SK-N-SH treated with all-trans-retinoic acid at 6 μM for 48 hours (cell line): ENCODE data around the gene TMPRSS4.

Experiments
- ATAC-seq: fragments of 200-7000 bp; cut with Tn5 transposase; 3 replicates; pipeline ENCODE4 v1.9.1; 2020; ENCODE audit warnings: mild to moderate bottlenecking, moderate library complexity
- ARNTL ChIP-seq: fragments of 450-650 bp; formaldehyde crosslinking; IDR thresholded peaks from 2 replicates; pipeline ENCODE4 v1.5.0; 2020; ENCODE audit warnings: low read depth, mild to moderate bottlenecking, moderate library complexity, borderline replicate concordance
- BACH2 ChIP-seq: fragments of 250-450 bp; sonication (Bioruptor Pico); IDR thresholded peaks from 2 replicates; pipeline ENCODE4 v1.9.0; 2021; ENCODE audit warnings: mild to moderate bottlenecking, borderline replicate concordance
- CSDC2 ChIP-seq: fragments of 250-450 bp; sonication (Bioruptor Pico); IDR thresholded peaks from 2 replicates; pipeline ENCODE4 v1.5.0; 2020; ENCODE audit warnings: mild to moderate bottlenecking, moderate library complexity
- CSRNP3 ChIP-seq: fragments of 250-450 bp; sonication (Bioruptor Pico); IDR thresholded peaks from 2 replicates; pipeline ENCODE4 v1.5.1; 2021; ENCODE audit warnings: mild to moderate bottlenecking, moderate library complexity
- ESRRG ChIP-seq: fragments of 250-450 bp; sonication (Bioruptor Pico); IDR thresholded peaks from 2 replicates; pipeline ENCODE4 v1.6.1; 2021; ENCODE audit warnings: mild to moderate bottlenecking
- GLIS3 ChIP-seq: fragments of 250-450 bp; sonication (Bioruptor Pico); IDR thresholded peaks from 2 replicates; pipeline ENCODE4 v1.5.0; 2020; ENCODE audit warnings: mild to moderate bottlenecking, moderate library complexity
- ISL1 ChIP-seq: fragments of 250-450 bp; sonication (Bioruptor Pico); IDR thresholded peaks from 2 replicates; pipeline ENCODE4 v2.1.2; 2022; ENCODE audit warnings: mild to moderate bottlenecking, moderate library complexity
- OSR1 ChIP-seq: fragments of 250-450 bp; sonication (Bioruptor Pico); IDR thresholded peaks from 2 replicates; pipeline ENCODE4 v1.8.0; 2022; ENCODE audit warnings: moderate library complexity, mild to moderate bottlenecking, inconsistent platforms
- POU6F1 ChIP-seq: fragments of 250-450 bp; sonication (Bioruptor Pico); IDR thresholded peaks from 2 replicates; pipeline ENCODE4 v1.8.0; 2021; ENCODE audit warnings: low read depth, mild to moderate bottlenecking, moderate library complexity, borderline replicate concordance
- PPARA ChIP-seq: fragments of 250-450 bp; sonication (Bioruptor Pico); IDR thresholded peaks from 2 replicates; pipeline ENCODE4 v1.5.0; 2020; ENCODE audit warnings: mild to moderate bottlenecking, borderline replicate concordance
- RARB ChIP-seq: fragments of 250-450 bp; sonication (Bioruptor Pico); IDR thresholded peaks from 2 replicates; pipeline ENCODE4 v1.8.0; 2021; ENCODE audit warnings: mild to moderate bottlenecking, moderate library complexity
- TCF4 ChIP-seq: fragments of 250-450 bp; sonication (Bioruptor Pico); IDR thresholded peaks from 2 replicates; pipeline ENCODE4 v1.8.0; 2021; ENCODE audit warnings: mild to moderate bottlenecking, moderate library complexity, borderline replicate concordance
- TOX ChIP-seq: fragments of 250-450 bp; sonication (Bioruptor Pico); IDR thresholded peaks from 2 replicates; pipeline ENCODE4 v1.8.0; 2021; ENCODE audit warnings: mild to moderate bottlenecking, moderate library complexity, borderline replicate concordance
- ZC3H10 ChIP-seq: fragments of 250-450 bp; sonication (Bioruptor Pico); IDR thresholded peaks from 2 replicates; pipeline ENCODE4 v1.5.1; 2021; ENCODE audit warnings: mild to moderate bottlenecking, moderate library complexity
- ZFP3 ChIP-seq: fragments of 250-450 bp; sonication (Bioruptor Pico); IDR thresholded peaks from 2 replicates; pipeline ENCODE4 v1.5.0; 2020; ENCODE audit warnings: mild to moderate bottlenecking, moderate library complexity
- ZFP30 ChIP-seq: fragments of 450-650 bp; formaldehyde crosslinking; IDR thresholded peaks from 2 replicates; pipeline ENCODE4 v1.5.0; 2022; ENCODE audit warnings: mild to moderate bottlenecking, moderate library complexity
- ZNF70 ChIP-seq: fragments of 450-650 bp; formaldehyde crosslinking; IDR thresholded peaks from 2 replicates; pipeline ENCODE4 v1.5.0; 2020; ENCODE audit warnings: mild to moderate bottlenecking, moderate library complexity
- ZNF8 ChIP-seq: fragments of 450-650 bp; formaldehyde crosslinking; IDR thresholded peaks from 2 replicates; pipeline ENCODE4 v1.5.0; 2020; ENCODE audit warnings: mild to moderate bottlenecking, moderate library complexity
- TF ChIP-seq, protein P1 (sequence below): fragments of 250-450 bp; sonication (Bioruptor Pico); IDR thresholded peaks from 2 replicates; pipeline ENCODE4 v1.8.0; 2020; ENCODE audit warnings: mild to moderate bottlenecking, moderate library complexity, borderline replicate concordance
- TF ChIP-seq, protein P2 (sequence below): fragments of 250-450 bp; sonication (Bioruptor Pico); IDR thresholded peaks from 2 replicates; pipeline ENCODE4 v1.5.0; 2020; ENCODE audit warnings: mild to moderate bottlenecking, moderate library complexity

The TMPRSS4 gene

DNA sequence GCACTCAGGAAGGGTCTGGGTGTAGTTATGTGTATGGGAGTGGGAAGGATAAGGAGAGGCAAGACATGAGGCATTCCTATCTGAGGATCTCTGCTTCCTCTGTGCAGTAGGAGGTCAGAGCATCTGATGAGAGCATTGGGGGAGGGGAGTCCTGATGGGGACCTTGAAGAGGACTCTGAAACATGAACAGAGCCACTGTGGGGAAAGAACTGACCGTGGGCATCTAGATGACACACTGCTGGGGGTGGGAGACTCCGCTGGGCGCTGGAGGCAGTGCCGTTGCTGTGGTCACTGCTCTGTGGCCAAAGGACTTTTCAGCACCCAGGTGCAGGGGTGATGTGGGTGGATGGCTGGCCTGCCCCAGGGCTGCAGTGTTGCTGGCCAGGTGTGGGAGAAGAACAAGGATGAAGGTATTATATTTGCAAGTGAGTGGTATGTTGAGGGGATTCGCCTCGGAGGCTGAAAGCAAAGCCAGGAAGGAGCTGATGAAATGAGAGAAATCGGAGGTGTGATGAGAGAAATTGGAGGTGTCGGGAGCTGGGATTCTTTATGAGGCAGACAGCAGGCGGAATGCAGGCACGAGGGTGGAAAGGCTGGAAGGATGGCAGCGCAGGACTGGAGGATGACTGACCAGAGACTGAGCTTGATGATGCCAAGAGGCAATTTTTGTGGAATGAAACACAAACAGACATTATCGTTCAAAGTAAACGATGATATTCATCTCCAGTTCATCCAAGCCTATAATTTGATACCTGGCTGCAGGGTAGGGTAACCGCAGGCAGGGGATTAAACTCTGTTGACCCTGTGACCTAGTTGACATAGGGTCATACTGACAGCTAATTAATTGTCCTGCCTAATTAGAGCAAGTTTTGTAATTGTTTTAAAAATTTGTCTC, 19.4 kb upstream of the TMPRSS4 start:
- ATAC-seq = no peak
- TF ChIP-seq ZNF70 (CRISPR knock-in tag) = no peak
- no peak for TF ChIP-seq CSRNP3
- TF ChIP-seq PPARA (CRISPR knock-in tag) = no peak
- no peak for TF ChIP-seq TOX
- TF ChIP-seq CSDC2 (CRISPR knock-in tag) = no peak
- TF ChIP-seq ZC3H10 = no peak
- TF ChIP-seq, protein P1, sequence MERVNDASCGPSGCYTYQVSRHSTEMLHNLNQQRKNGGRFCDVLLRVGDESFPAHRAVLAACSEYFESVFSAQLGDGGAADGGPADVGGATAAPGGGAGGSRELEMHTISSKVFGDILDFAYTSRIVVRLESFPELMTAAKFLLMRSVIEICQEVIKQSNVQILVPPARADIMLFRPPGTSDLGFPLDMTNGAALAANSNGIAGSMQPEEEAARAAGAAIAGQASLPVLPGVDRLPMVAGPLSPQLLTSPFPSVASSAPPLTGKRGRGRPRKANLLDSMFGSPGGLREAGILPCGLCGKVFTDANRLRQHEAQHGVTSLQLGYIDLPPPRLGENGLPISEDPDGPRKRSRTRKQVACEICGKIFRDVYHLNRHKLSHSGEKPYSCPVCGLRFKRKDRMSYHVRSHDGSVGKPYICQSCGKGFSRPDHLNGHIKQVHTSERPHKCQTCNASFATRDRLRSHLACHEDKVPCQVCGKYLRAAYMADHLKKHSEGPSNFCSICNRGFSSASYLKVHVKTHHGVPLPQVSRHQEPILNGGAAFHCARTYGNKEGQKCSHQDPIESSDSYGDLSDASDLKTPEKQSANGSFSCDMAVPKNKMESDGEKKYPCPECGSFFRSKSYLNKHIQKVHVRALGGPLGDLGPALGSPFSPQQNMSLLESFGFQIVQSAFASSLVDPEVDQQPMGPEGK (CRISPR knock-in tag) = no peak

- no peak for ATAC-seq
- no peak for TF ChIP-seq ZNF70 (CRISPR knock-in tag)
- TF ChIP-seq PPARA (CRISPR knock-in tag) = no peak
- no peak for TF ChIP-seq BACH2 (CRISPR knock-in tag)
- TF ChIP-seq, protein P2, sequence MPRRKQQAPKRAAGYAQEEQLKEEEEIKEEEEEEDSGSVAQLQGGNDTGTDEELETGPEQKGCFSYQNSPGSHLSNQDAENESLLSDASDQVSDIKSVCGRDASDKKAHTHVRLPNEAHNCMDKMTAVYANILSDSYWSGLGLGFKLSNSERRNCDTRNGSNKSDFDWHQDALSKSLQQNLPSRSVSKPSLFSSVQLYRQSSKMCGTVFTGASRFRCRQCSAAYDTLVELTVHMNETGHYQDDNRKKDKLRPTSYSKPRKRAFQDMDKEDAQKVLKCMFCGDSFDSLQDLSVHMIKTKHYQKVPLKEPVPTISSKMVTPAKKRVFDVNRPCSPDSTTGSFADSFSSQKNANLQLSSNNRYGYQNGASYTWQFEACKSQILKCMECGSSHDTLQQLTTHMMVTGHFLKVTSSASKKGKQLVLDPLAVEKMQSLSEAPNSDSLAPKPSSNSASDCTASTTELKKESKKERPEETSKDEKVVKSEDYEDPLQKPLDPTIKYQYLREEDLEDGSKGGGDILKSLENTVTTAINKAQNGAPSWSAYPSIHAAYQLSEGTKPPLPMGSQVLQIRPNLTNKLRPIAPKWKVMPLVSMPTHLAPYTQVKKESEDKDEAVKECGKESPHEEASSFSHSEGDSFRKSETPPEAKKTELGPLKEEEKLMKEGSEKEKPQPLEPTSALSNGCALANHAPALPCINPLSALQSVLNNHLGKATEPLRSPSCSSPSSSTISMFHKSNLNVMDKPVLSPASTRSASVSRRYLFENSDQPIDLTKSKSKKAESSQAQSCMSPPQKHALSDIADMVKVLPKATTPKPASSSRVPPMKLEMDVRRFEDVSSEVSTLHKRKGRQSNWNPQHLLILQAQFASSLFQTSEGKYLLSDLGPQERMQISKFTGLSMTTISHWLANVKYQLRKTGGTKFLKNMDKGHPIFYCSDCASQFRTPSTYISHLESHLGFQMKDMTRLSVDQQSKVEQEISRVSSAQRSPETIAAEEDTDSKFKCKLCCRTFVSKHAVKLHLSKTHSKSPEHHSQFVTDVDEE = no peak
- TF ChIP-seq CSRNP3 = no peak
- no peak for TF ChIP-seq ESRRG (CRISPR knock-in tag)
- no peak for TF ChIP-seq ARNTL (CRISPR knock-in tag)
- TF ChIP-seq CSDC2 (CRISPR knock-in tag) = no peak
- no peak for TF ChIP-seq ZNF8
- no peak for TF ChIP-seq GLIS3 (CRISPR knock-in tag)
- no peak for TF ChIP-seq ISL1 (CRISPR knock-in tag)
Observed at GRCh38 chr11:118058311-118059245, 18.3 kb upstream of the TMPRSS4 start.

- no peak for ATAC-seq
Observed at GRCh38 chr11:118059246-118059940, 17.5 kb upstream of the TMPRSS4 start.

More at GRCh38 chr11:118059246-118059940, 17.5 kb upstream of the TMPRSS4 start:
- no peak for TF ChIP-seq POU6F1
- no peak for TF ChIP-seq ZC3H10
- no peak for TF ChIP-seq PPARA (CRISPR knock-in tag)
- TF ChIP-seq, protein P2 = no peak
- no peak for TF ChIP-seq OSR1 (CRISPR knock-in tag)
- TF ChIP-seq ZFP30 (CRISPR knock-in tag) = no peak
- no peak for TF ChIP-seq RARB
- TF ChIP-seq ZFP3 (CRISPR knock-in tag) = no peak
- TF ChIP-seq TCF4 (CRISPR knock-in tag) = no peak
